Activated CD4-positive, alpha-beta T cell treated with anti-CD3 and anti-CD28 coated beads, Interleukin-2, amount 50 U/mL, for 48 hours (primary cell): ENCODE data around the gene DNAJB11.
"Not testable (repeated sequence)": the region's sequence is repeated elsewhere in the genome, so short reads cannot be mapped to it uniquely, and the experiment has no call there.

Experiments
- DNase-seq, 2 experiments: peaks; one replicate each; pipeline ENCODE4 v3.0.0-alpha.2; 2020

Gene DNAJB11

DNA sequence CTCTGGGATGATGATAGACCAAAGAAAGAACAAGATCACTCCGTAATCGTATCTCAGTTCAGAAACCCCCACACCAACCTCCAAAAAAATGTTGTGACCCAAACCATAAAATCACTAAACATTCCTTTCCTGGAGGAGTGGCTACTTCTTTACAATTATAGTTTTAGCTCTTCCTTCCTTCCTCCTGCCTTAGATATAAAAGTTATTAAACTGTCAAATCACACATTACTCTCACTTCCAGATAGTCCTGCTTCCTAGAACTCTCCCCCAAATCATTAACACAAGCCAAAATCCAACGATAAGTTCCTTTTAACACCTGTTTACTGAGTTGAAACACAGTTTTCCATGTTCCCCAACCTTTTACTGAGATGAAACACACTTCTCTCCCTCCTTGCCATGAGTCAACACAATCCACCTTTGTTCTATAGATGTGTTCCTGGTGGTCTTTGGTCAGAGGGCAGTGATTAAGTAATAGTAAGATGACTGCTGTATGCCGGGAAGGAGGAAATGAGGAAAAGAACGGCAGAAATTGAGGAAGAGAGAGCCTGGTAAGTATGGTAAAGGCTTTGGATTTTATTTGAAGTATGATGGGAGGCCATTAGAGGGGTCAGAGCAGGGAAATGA lies 18.0 kb upstream of the DNAJB11 start:
- no peak for DNase-seq

DNA sequence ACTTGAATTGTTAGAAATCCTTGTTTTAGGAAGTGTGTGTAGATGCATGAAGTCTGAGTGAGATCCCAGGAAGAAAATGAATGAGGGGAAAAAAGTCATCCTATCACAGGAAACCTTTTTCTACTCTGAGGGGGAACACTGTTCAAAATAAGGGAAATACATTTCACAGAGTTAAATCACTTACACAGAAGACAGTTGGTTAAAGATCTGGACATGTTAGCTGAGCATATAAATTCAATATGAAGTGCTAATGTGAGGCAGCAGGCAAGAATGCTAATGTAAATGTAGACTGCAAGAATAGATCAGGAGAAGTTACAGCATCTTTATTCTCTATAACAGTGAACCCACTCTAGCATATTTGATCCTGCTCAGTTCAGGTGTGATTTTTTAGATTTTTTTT lies 5.9 kb upstream of the DNAJB11 start:
- DNase-seq = no peak

DNA sequence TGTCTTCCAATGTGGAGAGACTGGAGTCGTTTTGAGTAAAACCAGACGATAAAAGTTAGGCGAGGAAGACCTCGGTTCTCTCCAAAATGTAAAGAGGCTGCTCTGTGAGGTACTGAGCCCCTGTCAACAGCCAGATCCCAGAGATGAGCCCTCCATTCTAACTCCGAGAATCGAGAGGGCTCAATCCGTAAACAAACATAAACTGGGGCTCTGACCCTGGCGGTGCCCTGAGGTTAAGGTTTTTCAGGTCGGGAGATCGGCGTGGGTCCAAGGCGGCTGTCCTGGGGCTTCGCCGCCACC lies 3.8 kb upstream of the DNAJB11 start:
- DNase-seq = no peak

DNA sequence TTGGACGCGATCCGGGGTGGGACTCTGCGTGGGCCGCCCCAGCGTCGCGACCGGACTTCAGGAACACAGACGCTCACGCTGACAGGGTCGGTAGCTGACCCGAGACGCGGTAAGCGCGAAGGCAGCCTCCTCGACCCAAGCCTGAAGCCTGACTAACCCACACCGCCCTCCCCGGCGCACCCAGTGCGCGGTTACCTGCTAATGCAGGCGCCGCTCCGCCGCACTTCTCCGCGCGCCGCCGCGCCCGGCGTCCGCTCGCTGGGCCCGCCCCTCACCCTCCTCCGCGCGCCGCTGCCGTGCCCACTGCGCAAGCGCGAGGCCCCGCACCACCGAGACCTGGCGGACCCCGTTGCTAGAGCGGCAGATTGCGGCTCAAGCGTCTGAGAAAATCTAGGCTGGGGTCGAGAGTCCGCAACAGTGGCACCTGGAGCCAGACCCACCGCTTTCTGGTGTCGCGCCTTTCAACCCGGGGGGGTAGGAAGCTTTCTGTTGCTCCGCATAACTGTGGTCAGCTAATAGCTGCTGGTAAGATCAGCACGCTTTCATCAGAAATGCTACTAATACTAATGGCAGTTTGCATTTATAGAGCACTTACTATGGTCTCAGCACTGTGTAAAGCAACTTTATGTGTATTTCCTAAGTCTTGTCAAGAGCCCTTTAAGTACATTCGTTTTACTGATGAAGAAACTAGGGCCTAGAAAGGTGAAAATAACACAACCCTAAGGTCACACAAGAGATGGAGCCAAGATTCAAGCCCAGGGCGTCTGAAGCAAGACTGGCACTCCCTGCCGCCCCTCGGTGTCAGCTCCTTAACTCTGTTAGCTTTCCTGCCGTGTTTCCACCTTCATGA lies 3.2 kb upstream of the DNAJB11 start, which contains the start of gene TBCCD1:
Gene TBCCD1, minus strand, starts transcription at position 268 of the 850 bp plus-strand sequence. CDS start 3,010 bp downstream, outside the sequence.
- DNase-seq = peak; percentile 93 to 95

DNA sequence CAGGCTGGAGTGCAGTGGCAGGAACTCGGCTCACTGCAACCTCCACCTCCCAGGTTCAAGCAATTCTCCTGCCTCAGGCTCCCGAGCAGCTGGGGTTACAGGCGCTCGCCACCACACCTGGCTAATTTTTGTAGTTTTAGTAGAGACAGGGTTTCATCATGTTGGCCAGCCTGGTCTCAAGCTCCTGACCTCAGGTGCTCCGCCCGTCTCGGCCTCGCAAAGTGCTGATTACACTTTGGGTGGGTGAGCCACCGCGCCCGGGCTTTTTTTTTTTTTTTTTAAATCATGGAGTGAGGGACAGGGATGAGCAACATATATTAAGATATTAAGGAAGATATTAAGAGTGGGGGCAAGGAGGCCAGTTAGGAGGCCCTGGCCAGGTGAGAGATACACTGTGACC lies 1.2 kb upstream of the DNAJB11 start:
- DNase-seq = not testable (repeated sequence)

DNA sequence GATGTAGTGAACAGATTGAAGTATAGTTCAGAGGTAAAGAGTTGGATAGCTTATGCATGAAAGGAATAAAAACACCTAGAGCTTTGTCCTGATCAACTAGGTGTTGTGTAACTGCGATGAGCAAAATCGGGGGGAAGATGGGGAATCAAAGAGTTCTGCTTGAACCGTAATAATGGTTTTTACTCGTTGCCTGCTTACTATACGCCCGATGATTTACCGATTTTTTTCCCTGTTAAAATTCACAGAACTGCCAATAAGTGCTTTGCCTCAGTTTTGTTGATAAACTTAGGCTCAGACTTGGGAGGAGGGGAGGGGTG lies 783 bp upstream of the DNAJB11 start:
- DNase-seq = no peak

DNA sequence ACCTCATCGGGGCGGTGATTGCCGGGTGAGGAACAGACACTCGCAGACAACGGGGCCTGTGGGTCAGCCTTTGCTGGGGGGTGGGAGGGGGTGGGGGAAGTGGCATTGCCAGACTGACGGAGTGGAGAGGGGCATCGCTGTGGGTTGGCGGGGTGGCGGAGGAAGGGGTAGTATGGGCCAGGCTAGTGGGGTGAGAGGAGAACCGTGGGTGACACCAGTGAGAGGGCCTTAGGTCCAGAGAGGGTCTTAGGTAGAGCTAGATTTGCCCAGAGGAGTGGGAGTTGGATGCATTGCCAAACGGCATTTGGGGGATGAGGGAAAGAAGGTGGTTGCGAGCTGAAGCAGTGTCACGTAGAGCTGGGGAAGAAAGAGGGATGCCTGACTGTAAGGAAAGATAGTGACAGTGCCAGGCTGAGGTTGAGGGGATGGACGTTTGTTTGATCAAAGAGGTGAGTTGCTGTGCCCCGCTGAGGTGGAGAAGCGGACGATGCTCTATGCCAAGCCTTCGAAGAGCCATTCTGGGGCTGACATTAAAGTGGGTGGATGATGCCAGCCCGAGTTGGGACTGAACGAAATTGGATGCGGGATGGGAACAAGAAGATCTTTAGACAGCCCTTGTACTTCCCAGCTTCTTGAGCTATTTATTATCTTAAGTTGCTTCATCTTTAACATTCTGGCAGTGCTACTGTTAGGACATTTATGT lies 572 bp downstream of the DNAJB11 start:
- DNase-seq = no peak

DNA sequence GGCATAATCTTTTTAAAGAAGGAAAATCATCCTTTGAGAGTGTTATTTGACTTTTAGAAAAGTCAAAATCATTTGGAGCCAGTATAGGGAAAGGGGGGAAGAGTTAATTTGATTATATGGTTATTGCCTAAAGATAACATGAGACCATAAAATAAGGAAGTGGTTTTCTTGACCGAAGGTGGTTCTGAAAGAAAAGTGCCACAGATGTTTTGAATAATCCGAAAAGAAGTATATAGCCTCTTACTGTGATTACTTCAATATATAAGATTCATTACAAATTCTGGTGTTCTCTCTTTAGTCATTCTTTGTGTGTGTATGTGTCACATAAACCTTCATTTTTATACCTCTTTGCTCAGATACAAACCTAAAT lies 1.1 kb downstream of the DNAJB11 start:
- DNase-seq = no peak

DNA sequence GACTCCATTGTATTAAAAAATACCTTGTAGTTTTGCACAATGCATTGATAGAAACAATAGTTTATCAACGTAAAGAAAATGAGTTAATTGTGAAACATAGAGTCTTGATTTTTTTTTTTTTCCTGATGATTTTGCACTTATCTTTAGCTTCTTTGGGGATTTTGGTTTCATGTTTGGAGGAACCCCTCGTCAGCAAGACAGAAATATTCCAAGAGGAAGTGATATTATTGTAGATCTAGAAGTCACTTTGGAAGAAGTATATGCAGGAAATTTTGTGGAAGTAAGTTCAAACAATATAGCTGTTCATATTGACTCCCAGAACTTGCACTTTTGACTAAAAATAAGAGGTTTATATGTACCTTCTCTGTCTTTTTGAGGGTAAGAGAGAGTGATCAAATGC lies 7.0 kb downstream of the DNAJB11 start:
- DNase-seq = no peak

DNA sequence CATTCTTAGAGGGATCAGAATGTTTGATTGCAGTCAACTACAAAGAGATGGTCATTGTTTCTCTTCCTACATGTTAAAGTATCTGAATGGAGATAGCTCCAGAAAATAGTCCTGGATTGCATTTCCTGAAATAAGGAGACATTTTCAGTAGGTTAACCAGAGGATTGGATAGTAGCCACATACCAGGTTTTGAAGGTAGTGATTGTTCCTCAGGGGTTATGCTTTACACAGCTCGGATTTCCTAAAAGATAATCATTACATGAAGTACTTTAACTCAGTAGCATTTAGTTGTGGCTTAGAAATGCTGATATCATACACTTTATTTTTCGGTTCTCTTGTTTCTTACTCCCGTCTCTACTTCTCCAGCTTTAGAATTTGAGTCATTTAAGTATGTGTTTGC lies 10.3 kb downstream of the DNAJB11 start:
- no peak for DNase-seq

DNA sequence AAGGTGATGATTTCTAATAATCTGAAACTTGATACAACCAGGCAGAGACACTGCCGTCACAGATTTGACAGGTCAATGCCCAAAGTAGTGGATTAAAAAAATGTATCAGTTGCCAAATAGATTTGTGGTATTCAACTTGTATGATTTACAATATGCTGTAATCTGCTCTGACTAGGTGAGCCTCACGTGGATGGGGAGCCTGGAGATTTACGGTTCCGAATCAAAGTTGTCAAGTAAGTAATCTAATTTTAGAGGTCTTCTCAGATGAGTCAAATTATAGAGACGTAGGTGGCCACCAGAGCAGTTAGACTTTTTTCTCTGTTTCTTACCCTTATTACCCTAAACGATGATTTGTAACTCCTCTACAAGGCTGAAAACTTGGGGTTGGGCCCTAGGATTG lies 12.0 kb downstream of the DNAJB11 start:
- DNase-seq = no peak

DNA sequence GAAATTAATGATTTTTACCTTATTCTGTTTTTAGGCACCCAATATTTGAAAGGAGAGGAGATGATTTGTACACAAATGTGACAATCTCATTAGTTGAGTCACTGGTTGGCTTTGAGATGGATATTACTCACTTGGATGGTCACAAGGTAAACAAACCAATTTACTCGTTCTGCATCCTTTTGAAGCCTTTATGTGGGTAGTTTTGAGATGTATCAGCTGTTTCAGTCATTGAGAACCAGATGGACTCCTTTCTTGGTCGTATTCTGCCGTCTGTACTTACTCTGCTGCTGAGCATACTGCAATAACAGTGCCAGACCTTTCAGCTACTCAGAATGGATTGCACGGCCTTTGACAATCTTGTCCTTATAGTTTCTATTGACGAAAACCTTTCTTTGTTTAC lies 13.3 kb downstream of the DNAJB11 start:
- no peak for DNase-seq

DNA sequence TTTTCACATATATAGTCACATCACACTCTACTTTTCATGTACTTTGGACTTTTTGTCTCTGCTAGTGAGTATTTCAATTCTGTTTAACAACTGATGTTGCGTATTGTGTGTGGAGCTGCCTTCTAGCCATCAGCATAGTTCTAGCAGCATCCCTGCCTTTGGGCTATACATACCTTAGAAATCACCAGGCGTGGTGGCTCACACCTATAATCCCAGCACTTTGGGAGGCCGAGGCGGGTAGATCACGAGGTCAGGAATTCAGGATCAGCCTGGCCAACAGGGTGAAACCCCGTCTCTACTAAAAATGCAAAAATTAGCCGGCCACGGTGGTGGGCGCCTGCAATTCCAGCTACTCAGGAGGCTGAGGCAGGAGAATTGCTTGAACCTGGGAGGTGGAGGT lies 15.7 kb downstream of the DNAJB11 start:
- not testable (repeated sequence) for DNase-seq

DNA sequence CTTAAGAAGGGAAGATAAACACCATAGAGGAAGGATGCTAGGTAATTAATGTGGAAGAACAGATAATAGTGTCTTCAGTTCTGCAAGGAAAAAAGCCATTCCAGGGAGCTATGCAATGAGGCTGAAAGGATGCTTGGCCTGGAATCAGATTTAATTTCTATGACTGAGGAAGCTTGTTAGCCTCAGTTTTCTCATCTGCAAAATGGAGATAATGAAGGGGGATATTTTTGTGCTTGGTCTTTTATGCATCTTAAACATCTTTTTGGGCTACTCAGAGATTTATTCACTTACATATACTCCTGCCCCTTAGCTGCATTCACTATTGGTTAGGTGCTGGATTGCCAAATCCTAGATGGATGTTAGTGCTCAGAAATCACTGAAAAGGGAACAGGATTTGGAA lies 16.7 kb downstream of the DNAJB11 start:
- DNase-seq = no peak

DNA sequence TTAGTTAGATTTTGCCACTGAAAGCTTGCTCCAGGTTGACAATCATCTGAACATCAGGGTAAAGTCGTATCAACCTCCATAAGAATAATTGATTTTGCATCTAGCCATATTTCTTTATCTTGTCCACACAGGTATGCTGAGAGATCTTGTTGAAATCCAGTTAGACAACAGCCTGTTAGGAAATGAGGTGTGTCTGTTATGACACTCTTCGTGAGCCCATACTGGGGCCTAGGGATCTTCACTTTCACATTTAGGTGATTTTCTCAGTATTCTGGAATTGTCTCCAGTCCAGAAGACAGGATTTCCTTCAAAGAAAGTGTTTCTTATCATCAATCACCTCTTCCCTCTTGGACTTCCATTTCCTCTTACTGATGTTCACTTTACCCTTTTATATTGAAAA lies 18.1 kb downstream of the DNAJB11 start:
- no peak for DNase-seq

DNA sequence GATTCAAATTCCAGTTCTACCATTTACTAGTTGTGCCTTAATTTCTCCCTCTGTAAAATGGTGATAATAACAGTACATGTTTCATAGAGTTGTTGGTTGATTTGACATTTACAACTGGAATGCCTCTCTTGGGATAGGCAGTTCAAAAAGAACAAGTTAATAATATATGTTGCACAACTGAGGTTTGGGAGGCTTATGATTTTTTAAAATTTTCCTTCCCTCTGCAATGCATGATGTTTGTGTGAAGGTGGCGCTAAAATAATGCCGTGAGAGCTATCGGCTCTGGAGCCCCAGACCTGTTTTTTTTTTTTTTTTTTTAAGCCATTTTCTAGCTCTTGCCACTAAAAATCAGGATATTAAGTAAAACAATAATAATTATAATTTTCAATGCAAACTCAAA lies 18.6 kb downstream of the DNAJB11 start:
- no peak for DNase-seq

DNA sequence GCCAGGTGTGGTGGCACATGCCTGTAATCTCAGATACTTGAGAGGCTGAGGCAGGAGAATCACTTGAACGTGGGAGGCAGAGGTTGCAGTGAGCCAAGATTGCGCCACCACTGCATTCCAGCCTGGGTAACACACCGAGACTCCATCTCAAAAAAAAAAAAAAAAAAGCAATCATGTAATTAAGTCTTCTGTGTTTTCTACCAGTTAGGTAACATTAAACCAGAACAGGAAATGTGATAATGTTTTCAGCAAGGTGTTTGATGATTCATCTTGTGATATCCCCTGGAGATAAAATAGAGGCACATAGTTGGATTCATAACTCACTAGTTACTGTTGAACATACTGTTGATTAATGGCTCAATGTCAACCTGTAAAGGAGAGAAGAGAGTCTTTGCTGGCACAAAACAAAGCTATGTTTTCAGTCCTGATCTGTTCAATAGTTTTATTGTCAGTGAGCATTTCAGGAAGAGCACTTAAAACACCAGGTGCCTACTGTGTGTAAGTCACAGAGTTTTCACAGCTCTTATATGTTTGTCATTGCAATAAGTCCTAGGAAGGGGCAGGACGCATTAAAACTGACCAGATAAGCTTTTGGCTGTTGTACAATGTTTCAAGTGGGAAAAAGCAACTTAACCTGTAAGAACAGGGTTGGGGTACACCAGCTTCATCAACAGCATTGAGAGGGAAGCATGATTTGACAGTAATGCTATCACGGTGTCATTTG lies 19.5 kb downstream of the DNAJB11 start:
- DNase-seq = no peak

DNA sequence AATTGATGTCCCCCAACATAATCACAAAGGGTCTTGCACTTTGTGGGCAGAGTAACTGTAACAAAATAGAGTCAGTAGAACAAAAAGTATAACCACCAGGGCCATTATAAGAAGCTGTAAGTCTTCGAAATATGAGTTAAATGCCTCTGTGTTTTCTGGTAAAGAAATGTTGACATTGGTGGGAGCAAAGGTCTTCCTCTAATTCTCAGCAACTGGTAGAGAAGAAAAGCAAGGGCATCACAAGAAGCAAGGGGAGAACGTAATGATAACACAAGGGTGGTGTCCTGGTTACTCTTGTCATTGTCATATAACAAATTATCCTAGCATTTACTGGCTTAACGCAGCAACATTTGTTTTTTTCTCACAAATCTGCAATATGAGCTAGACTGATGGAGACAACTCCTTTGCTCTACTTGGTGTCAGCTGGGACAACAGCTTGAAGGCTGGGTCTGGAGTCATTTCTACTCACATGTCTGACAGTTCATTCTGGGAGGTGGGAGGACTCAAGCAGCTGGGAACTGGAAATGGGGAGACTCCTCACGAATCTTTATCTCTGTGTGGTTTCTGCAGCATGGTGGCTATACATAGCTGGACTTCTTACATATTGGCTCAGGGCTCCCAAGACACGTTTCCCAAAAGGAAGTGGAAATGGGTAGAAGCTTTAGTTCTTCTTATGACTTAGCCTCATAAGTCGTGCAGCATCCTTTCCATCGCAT lies 20.2 kb downstream of the DNAJB11 start:
- DNase-seq = no peak

DNA sequence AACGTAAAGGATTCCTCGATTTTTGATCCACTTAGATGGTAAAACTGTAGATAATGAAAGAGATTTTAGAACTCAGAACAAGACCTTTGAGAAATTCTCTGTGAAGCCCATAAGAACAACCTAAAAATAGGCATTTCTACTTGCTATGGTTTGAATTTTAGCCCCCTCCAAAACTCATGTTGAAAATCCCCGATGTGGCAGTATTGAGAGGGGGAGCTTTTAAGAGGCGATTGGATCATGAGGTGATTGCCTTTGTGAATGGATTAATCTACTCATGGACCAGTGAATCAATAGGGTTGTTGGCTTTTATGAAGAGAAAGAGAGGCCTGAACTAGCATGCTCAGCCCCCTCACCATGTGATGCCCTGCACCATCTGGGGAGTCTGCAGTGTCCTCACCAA lies 22.2 kb downstream of the DNAJB11 start:
- no peak for DNase-seq

DNA sequence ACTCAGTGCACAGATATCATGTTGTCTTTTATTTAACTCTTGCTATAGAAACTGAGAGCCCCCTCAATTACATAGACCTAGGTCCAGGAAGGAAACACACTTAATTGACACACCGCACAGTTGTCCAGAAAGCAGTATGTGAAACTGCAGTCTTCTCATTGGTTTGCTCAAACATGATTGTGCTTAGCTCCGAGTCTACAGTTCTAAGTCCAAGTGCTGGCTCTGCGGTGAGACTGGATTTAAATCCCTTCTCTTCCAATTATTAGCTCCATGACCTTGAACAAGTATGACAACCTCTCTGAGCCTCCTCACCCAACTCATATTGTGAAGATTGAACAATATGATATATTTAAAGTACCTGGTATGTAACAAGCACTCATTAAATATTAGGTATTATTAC lies 23.3 kb downstream of the DNAJB11 start:
- DNase-seq = no peak

DNA sequence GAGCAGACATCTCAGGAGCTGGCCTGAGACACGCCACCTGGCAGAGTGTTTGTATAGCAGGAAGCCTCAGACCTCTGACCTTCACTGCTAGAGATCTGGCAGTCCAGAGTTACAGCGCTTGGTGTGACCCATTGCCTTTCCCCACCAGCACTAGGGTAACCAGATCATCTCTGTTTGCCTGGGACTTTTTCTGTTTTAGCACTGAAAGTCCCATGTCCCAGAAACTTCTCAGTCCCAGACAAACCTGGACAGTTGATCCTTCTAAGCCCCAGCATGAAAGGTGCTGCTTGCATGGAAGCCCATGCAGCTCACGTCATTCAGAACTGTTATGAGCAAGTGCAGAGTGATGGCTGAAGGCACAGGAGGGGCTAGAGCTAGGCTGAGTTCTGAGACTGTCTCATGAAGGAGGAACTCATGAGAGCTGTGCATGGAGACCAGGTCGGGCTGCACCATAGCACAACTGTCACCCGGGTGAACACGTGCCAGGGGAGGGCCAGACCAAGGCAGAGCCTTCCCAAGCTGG lies 24.1 kb downstream of the DNAJB11 start:
- no peak for DNase-seq

DNA sequence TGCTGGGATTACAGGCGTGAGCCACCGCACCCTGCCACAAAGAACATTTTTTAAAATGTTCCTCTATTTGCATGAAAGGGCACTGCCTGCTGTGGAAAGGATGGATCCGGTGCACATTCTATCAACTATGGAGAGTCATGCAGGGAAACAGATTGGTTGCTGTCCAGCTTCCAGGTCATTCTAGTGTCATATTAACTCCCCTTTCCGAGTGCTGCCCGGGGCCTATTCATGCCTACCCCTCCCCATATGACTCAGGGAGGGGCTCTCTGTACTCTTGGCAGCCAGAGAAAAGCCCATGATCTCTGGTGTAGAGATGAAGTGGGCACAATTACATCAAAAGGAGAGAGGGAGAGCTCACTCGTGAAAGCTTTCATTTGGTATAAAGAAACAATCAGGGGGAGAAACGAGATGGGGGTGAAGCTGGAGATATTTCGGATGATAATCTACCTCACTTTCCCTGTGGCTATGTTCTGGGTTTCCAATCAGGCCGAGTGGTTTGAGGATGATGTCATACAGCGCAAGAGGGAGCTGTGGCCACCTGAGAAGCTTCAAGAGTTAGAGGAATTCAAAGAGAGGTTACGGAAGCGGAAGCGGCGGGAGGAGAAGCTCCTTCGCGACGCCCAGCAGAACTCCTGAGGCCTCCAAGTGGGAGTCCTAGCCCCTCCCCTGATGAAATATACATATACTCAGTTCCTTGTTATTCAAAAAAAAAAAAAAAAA lies 26.2 kb downstream of the DNAJB11 start:
- no peak for DNase-seq
